Sigmoid colon (tissue), 7 donors: Measurements from ENCODE around the gene HAO2. TPM values are rescaled to one million over a fixed set of nuclear protein-coding genes. Genes with fewer than 3 reads are reported as not detected.
"Not testable (repeated sequence)": the region's sequence is repeated elsewhere in the genome, so short reads cannot be mapped to it uniquely, and the experiment has no call there.

Experiments used
- DNase-seq: peaks from one replicate; pipeline ENCODE4 v3.0.0-alpha.2; 2019
- H3K27ac ChIP-seq, 4 donors: fragments of 200-600 bp; sonication (generic); one replicate each; pipeline ENCODE4 v1.5.1; 2016 to 2019; ENCODE audit warnings: mild to moderate bottlenecking in 1 of 4
- H3K27me3 ChIP-seq, 3 donors: fragments of 200-600 bp; sonication (generic); one replicate each; pipeline ENCODE4 v1.5.1; 2019; ENCODE audit warnings: mild to moderate bottlenecking in 1 of 3
- H3K36me3 ChIP-seq, 4 donors: fragments of 200-600 bp; sonication (generic); one replicate each; pipeline ENCODE4 v1.5.1; 2016 to 2019
- H3K4me1 ChIP-seq, 4 donors: fragments of 200-600 bp; sonication (generic); one replicate each; pipeline ENCODE4 v1.5.1; 2017 to 2019
- H3K4me3 ChIP-seq, 4 donors: fragments of 200-600 bp; sonication (generic); one replicate each; pipeline ENCODE4 v1.5.1; 2017 to 2019; ENCODE audit warnings: mild to moderate bottlenecking in 2 of 4, moderate library complexity in 1 of 4
- H3K9me3 ChIP-seq, 4 donors: fragments of 200-600 bp in 3 of 4; sonication (generic) in 3 of 4; one replicate each; pipeline versions ENCODE4 v1.5.1 to v1.6.1; 2013 to 2019
- CTCF ChIP-seq, 4 experiments: fragments of 450-650 bp in 3 of 4; fragments of 200-600 bp in 1 of 4; IDR thresholded peaks; one replicate each; pipeline ENCODE4 v1.5.1; 2016 to 2019; ENCODE audit warnings: antibody characterized with exemption in 4 of 4, mild to moderate bottlenecking in 3 of 4, moderate library complexity in 2 of 4
- EP300 ChIP-seq, 4 donors: sonication (generic); formaldehyde crosslinking; IDR thresholded peaks; one replicate each; pipeline ENCODE4 v1.6.1; 2017; ENCODE audit warnings: antibody characterized with exemption in 4 of 4
- POLR2A ChIP-seq, 2 donors: fragments of 450-650 bp; IDR thresholded peaks; one replicate each; pipeline ENCODE4 v1.6.1; 2016; ENCODE audit warnings: antibody characterized with exemption in 2 of 2, mild to moderate bottlenecking in 2 of 2, moderate library complexity in 2 of 2
- POLR2AphosphoS5 ChIP-seq, 4 donors: sonication (generic); formaldehyde crosslinking; IDR thresholded peaks; one replicate each; pipeline ENCODE4 v1.6.1; 2017; ENCODE audit warnings: antibody characterized with exemption in 4 of 4
- WGBS, 2 donors: extraction: QIAGEN DNeasy Blood & Tissue Kit; methylation state at CpG; one replicate each; pipeline ENCODE4 v1.1.7; 2013; 5-methylcytosine and 5-hydroxymethylcytosine counted together
- intact Hi-C: fragments of 100-400 bp; cut with DNase I; formaldehyde crosslinking; loops from one replicate; pipeline ENCODE4 v1.15.1; 2023
- polyA plus RNA-seq, 3 donors: library from polyadenylated mRNA; stranded (reverse); fragments of 200-250 nt; gene quantifications; one replicate each; pipeline ENCODE4 v1.2.3, GENCODE V29; 2013
- total RNA-seq, 4 donors: library from RNA; depleted of rRNA; stranded (reverse); fragments of >200 nt; gene quantifications; one replicate each; pipeline ENCODE4 v1.1.0, GENCODE V29; 2016
- donor health status: healthy with polysubstance abuse.
- donor health status: Bipolar disorder and iron deficiency.
- donor health status: healthy.

The HAO2 gene
- total and polyA plus RNA-seq, 7 donors: not detected

- H3K9me3 ChIP-seq: no peaks in the 10 kb centered on the region
- H3K27ac ChIP-seq: no peak overlapping the region
- no peak for DNase-seq
- H3K4me1 ChIP-seq: peaks cover 0 to 39% (median 34%) of the 10 kb centered on the region in 4 donors
- no peak overlapping the region for H3K4me3 ChIP-seq
- TF ChIP-seq POLR2AphosphoS5 (IDR thresholded peaks at IDR 0.05) (no peak), CTCF (IDR thresholded peaks at IDR 0.05) (no peak), EP300 (IDR thresholded peaks at IDR 0.05) (no peak), POLR2A (IDR thresholded peaks at IDR 0.05) (no peak)
- H3K36me3 ChIP-seq: no peaks in the 10 kb centered on the region
- no peaks in the 10 kb centered on the region for H3K27me3 ChIP-seq
- intact Hi-C loops: no loop called here
- WGBS, 2 donors: 88 to 92% methylated on average over 6 of the region's 6 CpGs
Measured at GRCh38 chr1:119332622-119333021, 36.0 kb upstream of the HAO2 start.

- Histone ChIP-seq H3K4me1 (peaks cover 0 to 32% (median 27%) of the 10 kb centered on the region in 4 donors), H3K27me3 (no peaks in the 10 kb centered on the region), H3K27ac (no peak overlapping the region), H3K9me3 (no peaks in the 10 kb centered on the region), H3K36me3 (no peaks in the 10 kb centered on the region), H3K4me3 (no peak overlapping the region)
- WGBS, 2 donors: 97% methylated on average over 23 of the region's 23 CpGs
- intact Hi-C loops: no loop called here
- TF ChIP-seq POLR2AphosphoS5 (IDR thresholded peaks at IDR 0.05) (no peak), EP300 (IDR thresholded peaks at IDR 0.05) (no peak), POLR2A (IDR thresholded peaks at IDR 0.05) (no peak), CTCF (IDR thresholded peaks at IDR 0.05) (no peak)
- no peak for DNase-seq
Measured at GRCh38 chr1:119333163-119333896, 35.3 kb upstream of the HAO2 start.

- H3K4me3 ChIP-seq, DNase-seq, H3K36me3 ChIP-seq, H3K27me3 ChIP-seq, H3K9me3 ChIP-seq, intact Hi-C loops, H3K27ac ChIP-seq: not testable (repeated sequence)
- peaks cover 0 to 27% (median 23%) of the 10 kb centered on the region in 4 donors for H3K4me1 ChIP-seq
- WGBS, 2 donors: 94 to 97% methylated on average over 16 of the region's 16 CpGs
Measured at GRCh38 chr1:119333897-119334250, 34.7 kb upstream of the HAO2 start.

- no peaks in the 10 kb centered on the region for H3K27me3 ChIP-seq
- H3K4me3 ChIP-seq: no peak overlapping the region
- intact Hi-C loops: no loop called here
- H3K27ac ChIP-seq: no peak overlapping the region
- no peak for TF ChIP-seq CTCF (IDR thresholded peaks at IDR 0.05)
- TF ChIP-seq EP300 (IDR thresholded peaks at IDR 0.05): no peak
- no peak for TF ChIP-seq POLR2A (IDR thresholded peaks at IDR 0.05)
- no peak for TF ChIP-seq POLR2AphosphoS5 (IDR thresholded peaks at IDR 0.05)
- H3K4me1 ChIP-seq: peaks cover 0 to 6% (median 0%) of the 10 kb centered on the region in 4 donors
- WGBS, 2 donors: 43 to 54% methylated on average over 4 of the region's 4 CpGs
- H3K36me3 ChIP-seq: no peaks in the 10 kb centered on the region
- no peak for DNase-seq
- no peaks in the 10 kb centered on the region for H3K9me3 ChIP-seq
Measured at GRCh38 chr1:119336848-119337247, 31.7 kb upstream of the HAO2 start.

GRCh38 chr1:119338004-119338403 lies 30.6 kb upstream of the HAO2 start:
- WGBS, 2 donors: 85 to 94% methylated on average over 2 of the region's 2 CpGs
- Histone ChIP-seq H3K9me3 (no peaks in the 10 kb centered on the region), H3K4me1 (peaks cover 0 to 6% (median 0%) of the 10 kb centered on the region in 4 donors), H3K27ac (no peak overlapping the region), H3K36me3 (no peaks in the 10 kb centered on the region), H3K4me3 (no peak overlapping the region), H3K27me3 (no peaks in the 10 kb centered on the region)
- no peak for TF ChIP-seq EP300 (IDR thresholded peaks at IDR 0.05)
- no peak for TF ChIP-seq CTCF (IDR thresholded peaks at IDR 0.05)
- TF ChIP-seq POLR2AphosphoS5 (IDR thresholded peaks at IDR 0.05): no peak
- TF ChIP-seq POLR2A (IDR thresholded peaks at IDR 0.05): no peak
- DNase-seq: no peak
- intact Hi-C loops: no loop called here
